Colonic mucosa (tissue), 4 donors: Measurements from ENCODE around the gene UNC5C. TPM values are rescaled to one million over a fixed set of nuclear protein-coding genes. Genes with fewer than 3 reads are reported as not detected.

ENCODE experiments used
- DNase-seq: peaks from one replicate; pipeline ENCODE4 v3.0.0-alpha.2; 2020
- H3K27ac ChIP-seq: fragments of 200-600 bp; one replicate; pipeline ENCODE4 v1.8.0; 2021
- H3K27me3 ChIP-seq: fragments of 200-600 bp; one replicate; pipeline ENCODE4 v1.8.0; 2021
- H3K36me3 ChIP-seq: fragments of 200-600 bp; one replicate; pipeline ENCODE4 v1.8.0; 2021
- H3K4me1 ChIP-seq: fragments of 200-600 bp; one replicate; pipeline ENCODE4 v1.8.0; 2021; ENCODE audit warnings: mild to moderate bottlenecking
- H3K4me3 ChIP-seq: fragments of 200-600 bp; one replicate; pipeline ENCODE4 v1.8.0; 2021
- H3K9ac ChIP-seq, 2 donors: one replicate each; pipeline ENCODE4 v1.7.0; 2013; ENCODE audit warnings: control low read depth in 2 of 2, low read depth in 2 of 2, low read length in 2 of 2
- H3K9me3 ChIP-seq: fragments of 200-600 bp; one replicate; pipeline ENCODE4 v1.8.0; 2021
- intact Hi-C: fragments of 100-400 bp; cut with DNase I; formaldehyde crosslinking; loops from one replicate; pipeline ENCODE4 v1.14.1; 2022
- total RNA-seq, 2 donors: library from RNA; stranded (reverse); fragmentation: NEBNext Ultra II Directional in 1 of 2; extraction: Animal tissue kit (Norgen Biotek cat#: 25700) in 1 of 2; gene quantifications; one replicate each; pipeline ENCODE4 v1.2.1, GENCODE V29; 2021
- TF ChIP-seq, protein P1 (sequence below): fragments of 200-600 bp; IDR thresholded peaks from one replicate; pipeline ENCODE4 v1.8.0; 2022; ENCODE audit warnings: antibody characterized with exemption, mild to moderate bottlenecking
- donor health status: healthy.
- donor health status: DM: no; HTN: no; CAD: no.
- donor health status: DM: no; HTN: no; CAD: no.

The UNC5C gene
- total RNA-seq, 2 donors from 2014 or later, result 3.9 to 4.2 TPM

DNA sequence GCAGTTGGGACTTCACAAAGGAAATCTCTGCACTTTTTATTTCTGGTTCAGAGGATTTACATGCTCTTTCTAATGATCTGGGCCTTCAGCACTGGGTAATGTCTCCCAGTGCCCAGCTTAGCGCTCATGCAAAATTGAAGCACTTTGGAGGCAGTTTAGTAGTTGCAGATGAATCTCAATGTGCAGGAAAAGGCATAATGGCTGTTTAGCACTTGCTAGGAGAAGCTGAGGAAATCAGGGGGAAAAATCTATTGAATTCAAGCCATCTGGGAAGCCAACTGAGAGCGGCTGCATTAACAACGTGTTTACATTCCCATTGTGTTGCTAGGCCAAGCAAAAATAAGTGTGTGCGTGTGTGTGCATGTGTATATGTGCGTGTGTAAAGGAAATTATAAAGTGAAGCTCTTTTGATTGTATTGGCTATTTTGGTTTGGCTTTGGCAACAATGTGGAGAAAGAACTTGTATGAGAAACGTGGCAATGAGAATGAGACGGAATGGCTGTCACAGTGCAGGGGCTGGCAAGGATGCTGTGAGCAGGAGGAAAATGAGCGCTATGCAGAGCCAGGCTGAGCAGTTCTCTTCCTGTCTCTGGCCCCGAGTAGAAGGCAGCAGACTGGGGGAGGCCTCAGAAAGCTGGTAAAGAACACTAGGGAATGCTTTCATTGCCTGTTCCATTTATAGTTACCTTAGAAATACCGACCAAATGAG, 231.5 kb downstream of the UNC5C start:
- DNase-seq, result no peak
- no peak overlapping the region for H3K4me3 ChIP-seq
- TF ChIP-seq, protein P1, sequence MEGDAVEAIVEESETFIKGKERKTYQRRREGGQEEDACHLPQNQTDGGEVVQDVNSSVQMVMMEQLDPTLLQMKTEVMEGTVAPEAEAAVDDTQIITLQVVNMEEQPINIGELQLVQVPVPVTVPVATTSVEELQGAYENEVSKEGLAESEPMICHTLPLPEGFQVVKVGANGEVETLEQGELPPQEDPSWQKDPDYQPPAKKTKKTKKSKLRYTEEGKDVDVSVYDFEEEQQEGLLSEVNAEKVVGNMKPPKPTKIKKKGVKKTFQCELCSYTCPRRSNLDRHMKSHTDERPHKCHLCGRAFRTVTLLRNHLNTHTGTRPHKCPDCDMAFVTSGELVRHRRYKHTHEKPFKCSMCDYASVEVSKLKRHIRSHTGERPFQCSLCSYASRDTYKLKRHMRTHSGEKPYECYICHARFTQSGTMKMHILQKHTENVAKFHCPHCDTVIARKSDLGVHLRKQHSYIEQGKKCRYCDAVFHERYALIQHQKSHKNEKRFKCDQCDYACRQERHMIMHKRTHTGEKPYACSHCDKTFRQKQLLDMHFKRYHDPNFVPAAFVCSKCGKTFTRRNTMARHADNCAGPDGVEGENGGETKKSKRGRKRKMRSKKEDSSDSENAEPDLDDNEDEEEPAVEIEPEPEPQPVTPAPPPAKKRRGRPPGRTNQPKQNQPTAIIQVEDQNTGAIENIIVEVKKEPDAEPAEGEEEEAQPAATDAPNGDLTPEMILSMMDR, result no peak

DNA sequence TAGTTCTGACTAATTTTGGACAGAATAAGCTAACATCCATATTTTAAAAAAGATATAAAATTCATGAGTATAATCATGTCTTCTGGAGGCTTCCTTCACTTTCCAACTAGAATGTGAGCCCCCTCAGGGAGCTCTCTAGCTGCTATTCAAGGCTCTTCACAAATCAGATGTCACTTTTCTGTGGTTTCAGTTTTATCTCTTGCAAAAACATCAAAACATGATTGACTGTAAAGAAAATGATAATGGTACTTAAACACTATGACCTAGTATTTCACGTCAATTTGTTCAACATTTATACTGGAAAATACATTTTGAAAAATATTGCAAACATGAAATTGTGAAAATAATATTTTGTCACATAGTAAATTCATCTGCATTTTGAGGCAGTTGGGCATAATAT, 234.2 kb downstream of the UNC5C start:
- intact Hi-C loops, result no loop called here
- no peaks in the 10 kb centered on the region for H3K36me3 ChIP-seq

More for the DNA sequence above, 231.5 kb downstream of the UNC5C start:
- Histone ChIP-seq H3K9ac (no peak overlapping the region), H3K9me3 (no peaks in the 10 kb centered on the region), H3K27me3 (no peaks in the 10 kb centered on the region), H3K27ac (no peak overlapping the region), H3K4me1 (no peaks in the 10 kb centered on the region), H3K36me3 (no peaks in the 10 kb centered on the region)
- intact Hi-C loops, result no loop called here

DNA sequence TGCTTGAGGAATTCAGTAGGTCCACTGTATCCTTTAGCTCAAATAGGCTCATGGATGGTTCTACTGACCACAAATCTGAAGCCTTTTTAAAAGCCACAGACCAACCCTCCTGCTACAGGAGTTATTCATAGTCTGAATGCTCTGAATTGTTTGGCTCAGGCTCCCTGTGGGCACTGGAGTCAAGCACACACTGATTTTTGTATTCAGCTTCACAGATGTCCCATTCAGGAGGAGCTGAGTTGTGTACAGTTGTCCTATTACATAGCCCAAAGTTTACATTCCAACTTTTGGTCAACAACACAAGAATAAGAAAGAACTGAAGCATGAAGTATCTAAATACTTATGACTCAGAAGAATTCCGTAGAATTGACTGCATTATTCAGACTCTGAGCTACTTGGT, 243.9 kb downstream of the UNC5C start:
- no peaks in the 10 kb centered on the region for H3K9me3 ChIP-seq
- no peak overlapping the region for H3K9ac ChIP-seq
- H3K4me3 ChIP-seq, result no peak overlapping the region
- TF ChIP-seq, protein P1, result no peak
- intact Hi-C loops, result no loop called here
- no peaks in the 10 kb centered on the region for H3K4me1 ChIP-seq
- DNase-seq, result no peak
- H3K36me3 ChIP-seq, result no peaks in the 10 kb centered on the region
- no peaks in the 10 kb centered on the region for H3K27me3 ChIP-seq
- no peak overlapping the region for H3K27ac ChIP-seq

More for the DNA sequence above, 234.2 kb downstream of the UNC5C start:
- TF ChIP-seq, protein P1, result no peak
- Histone ChIP-seq H3K4me3 (no peak overlapping the region), H3K27ac (no peak overlapping the region), H3K9me3 (no peaks in the 10 kb centered on the region), H3K4me1 (no peaks in the 10 kb centered on the region), H3K9ac (no peak overlapping the region), H3K27me3 (no peaks in the 10 kb centered on the region)
- DNase-seq, result no peak

DNA sequence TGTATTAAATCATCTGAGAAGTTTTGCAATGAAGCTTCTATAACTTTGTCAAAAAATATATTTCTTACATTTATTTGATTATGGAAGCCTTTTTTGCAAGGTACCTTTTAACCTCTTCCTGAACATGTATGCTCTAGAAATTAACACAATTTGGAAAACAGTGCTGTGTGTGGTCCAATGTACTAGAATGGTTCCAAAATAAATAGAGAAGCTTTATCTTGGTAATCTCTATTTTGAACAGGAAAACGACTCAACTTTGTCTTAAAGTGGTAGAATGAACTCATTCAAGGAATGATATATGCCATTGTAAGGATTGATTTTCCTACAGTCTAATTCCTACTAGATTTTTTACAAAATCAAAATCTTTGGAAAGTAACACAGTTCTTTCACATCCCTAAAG, 248.5 kb downstream of the UNC5C start:
- intact Hi-C loops, result no loop called here
- no peaks in the 10 kb centered on the region for H3K36me3 ChIP-seq
- no peak overlapping the region for H3K9ac ChIP-seq
- no peak overlapping the region for H3K27ac ChIP-seq
- H3K4me1 ChIP-seq, result no peaks in the 10 kb centered on the region
- no peak for DNase-seq
- H3K4me3 ChIP-seq, result no peak overlapping the region
- TF ChIP-seq, protein P1, result no peak
- H3K27me3 ChIP-seq, result no peaks in the 10 kb centered on the region
- H3K9me3 ChIP-seq, result no peaks in the 10 kb centered on the region

DNA sequence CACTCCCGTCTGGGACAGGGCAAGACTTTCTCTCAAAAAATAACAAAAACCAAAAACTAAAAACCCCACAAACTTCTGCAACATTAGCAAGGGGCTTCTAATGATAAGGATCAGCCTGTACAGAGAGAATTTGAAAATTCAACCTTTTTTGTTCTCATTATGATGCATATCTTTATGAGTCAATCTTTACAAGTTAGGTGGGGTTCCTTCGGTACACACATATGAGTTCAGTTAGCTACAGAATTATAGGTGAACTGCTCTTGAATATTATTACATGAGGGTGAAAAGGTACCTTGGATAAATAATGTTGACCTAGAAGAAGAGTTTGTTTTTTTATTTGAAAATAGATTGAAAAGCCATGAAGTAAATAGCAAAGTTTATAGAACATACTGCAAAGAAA, 252.7 kb downstream of the UNC5C start:
- no peaks in the 10 kb centered on the region for H3K4me1 ChIP-seq
- H3K9ac ChIP-seq, result no peak overlapping the region
- no peak overlapping the region for H3K27ac ChIP-seq
- TF ChIP-seq, protein P1, result no peak
- no peaks in the 10 kb centered on the region for H3K36me3 ChIP-seq
- intact Hi-C loops, result no loop called here
- no peaks in the 10 kb centered on the region for H3K27me3 ChIP-seq
- no peak for DNase-seq
- no peak overlapping the region for H3K4me3 ChIP-seq
- no peaks in the 10 kb centered on the region for H3K9me3 ChIP-seq
